ENCODE data around the gene CD209. TPM values are rescaled to one million over a fixed set of nuclear protein-coding genes. Genes with fewer than 3 reads are reported as not detected.
"Not testable (repeated sequence)": the region's sequence is repeated elsewhere in the genome, so short reads cannot be mapped to it uniquely, and the experiment has no call there.

The CD209 gene
- total and polyA plus RNA-seq, 2 experiments from 2014 or later: not detected

DNA sequence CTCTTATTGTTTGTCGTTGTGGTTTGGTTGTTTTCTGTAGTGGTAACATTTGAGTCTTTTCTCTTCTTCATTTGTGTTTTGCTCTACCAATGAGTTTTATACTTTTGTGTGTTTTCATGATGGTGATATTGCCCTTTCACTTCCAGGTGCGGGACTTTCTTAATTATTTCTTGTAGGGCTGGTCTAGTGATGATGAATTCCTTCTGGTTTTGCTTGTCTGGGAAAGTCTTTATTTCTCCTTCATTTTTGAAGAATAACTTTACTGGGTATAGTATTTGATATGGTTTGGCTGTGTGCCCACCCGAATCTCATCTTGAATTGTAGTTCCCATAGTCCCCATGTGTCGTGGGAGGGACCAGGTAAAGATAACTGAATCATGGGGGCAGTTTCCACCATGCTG is 8.9 kb upstream of the CD209 start:
- no peak overlapping the region for H2AFZ ChIP-seq
- 7 to 11% methylated on average over 4 of the region's 4 CpGs for WGBS, 2 experiments (ENCODE audit: low coverage in 1 of 2, low lambda C conversion rate in 2 of 2, missing lambda C conversion rate in 2 of 2)
- H3K9me3 ChIP-seq (ENCODE audit: low read depth): no peaks in the 10 kb centered on the region
- TF ChIP-seq EZH2 (IDR thresholded peaks at IDR 0.05; ENCODE audit: insufficient read depth, poor library complexity, severe bottlenecking): no peak
- TF ChIP-seq EZH2phosphoT487 (IDR thresholded peaks at IDR 0.05; ENCODE audit: insufficient read depth, low read depth): no peak
- H3K79me2 ChIP-seq (ENCODE audit: insufficient read depth): no peaks in the 10 kb centered on the region
- H3K4me3 ChIP-seq: no peak overlapping the region
- in situ Hi-C loops (cut with MboI): no loop called here
- H3K4me1 ChIP-seq (ENCODE audit: insufficient read depth): no peaks in the 10 kb centered on the region
- no peaks in the 10 kb centered on the region for H3K9me2 ChIP-seq (ENCODE audit: insufficient read depth)
- H4K20me1 ChIP-seq (ENCODE audit: insufficient read depth): no peaks in the 10 kb centered on the region
- no peaks in the 10 kb centered on the region; the same call in none of the 2 replicates for H3K27me3 ChIP-seq (replicated peaks; ENCODE audit: insufficient read depth)
- DNase-seq: no peak
- H3K27ac ChIP-seq: no peak overlapping the region
- no peaks in the 10 kb centered on the region for H3F3A ChIP-seq (ENCODE audit: insufficient read depth)
- H3K4me2 ChIP-seq (ENCODE audit: unreplicated experiment): no peak overlapping the region
- H3K36me3 ChIP-seq (ENCODE audit: low read depth): no peaks in the 10 kb centered on the region
- H3K9ac ChIP-seq: no peak overlapping the region

GRCh38 chr19:7751157-7751783 is 3.9 kb upstream of the CD209 start:
- Histone ChIP-seq H3K4me1 (ENCODE audit: insufficient read depth) (no peaks in the 10 kb centered on the region), H2AFZ (no peak overlapping the region), H3K27me3 (replicated peaks; ENCODE audit: insufficient read depth) (peaks cover 2% of the 10 kb centered on the region), H3K4me2 (ENCODE audit: unreplicated experiment) (no peak overlapping the region), H3K27ac (no peak overlapping the region), H3K79me2 (ENCODE audit: insufficient read depth) (no peaks in the 10 kb centered on the region), H3F3A (ENCODE audit: insufficient read depth) (no peaks in the 10 kb centered on the region), H4K20me1 (ENCODE audit: insufficient read depth) (no peaks in the 10 kb centered on the region), H3K9me2 (ENCODE audit: insufficient read depth) (no peaks in the 10 kb centered on the region), H3K9me3 (ENCODE audit: low read depth) (no peaks in the 10 kb centered on the region), H3K9ac (no peak overlapping the region), H3K4me3 (no peak overlapping the region), H3K36me3 (ENCODE audit: low read depth) (no peaks in the 10 kb centered on the region)
- in situ Hi-C loops (cut with MboI): no loop called here
- DNase-seq: no peak
- 41 to 42% methylated on average over 11 to 12 of the region's 12 CpGs for WGBS, 2 experiments (ENCODE audit: low coverage in 1 of 2, low lambda C conversion rate in 2 of 2, missing lambda C conversion rate in 2 of 2)
- TF ChIP-seq EZH2phosphoT487 (IDR thresholded peaks at IDR 0.05; ENCODE audit: insufficient read depth, low read depth) (no peak), EZH2 (IDR thresholded peaks at IDR 0.05; ENCODE audit: insufficient read depth, poor library complexity, severe bottlenecking) (no peak)

DNA sequence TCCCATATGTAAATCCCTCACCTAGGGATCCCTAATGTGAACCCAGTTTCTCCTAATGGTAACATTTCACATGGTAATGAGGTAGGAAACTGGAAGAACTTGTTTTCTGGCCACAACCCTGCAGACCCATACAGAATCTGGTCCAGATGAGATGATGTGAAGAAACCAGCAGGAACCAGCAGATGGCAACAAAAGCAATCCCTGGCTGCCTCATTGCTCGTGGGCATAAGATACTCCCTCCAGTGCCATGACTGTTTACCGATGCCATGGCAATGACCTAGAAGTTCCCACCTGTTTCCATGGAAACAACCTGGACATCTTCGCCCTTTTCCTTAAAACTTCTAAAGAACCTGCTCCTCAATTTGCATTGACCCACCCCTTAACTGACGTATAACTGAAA is 1.4 kb upstream of the CD209 start:
- H3K4me3 ChIP-seq: no peak overlapping the region
- H3K9me3 ChIP-seq (ENCODE audit: low read depth): no peaks in the 10 kb centered on the region
- no peaks in the 10 kb centered on the region for H3K36me3 ChIP-seq (ENCODE audit: low read depth)
- no peaks in the 10 kb centered on the region for H3K9me2 ChIP-seq (ENCODE audit: insufficient read depth)
- no peak overlapping the region for H3K9ac ChIP-seq
- peak; percentile 39 for DNase-seq
- in situ Hi-C loops (cut with MboI): no loop called here
- H3K79me2 ChIP-seq (ENCODE audit: insufficient read depth): no peaks in the 10 kb centered on the region
- 1% methylated on average over 4 of the region's 4 CpGs for WGBS, 2 experiments (ENCODE audit: low coverage in 1 of 2, low lambda C conversion rate in 2 of 2, missing lambda C conversion rate in 2 of 2)
- no peak overlapping the region for H3K27ac ChIP-seq
- H2AFZ ChIP-seq: no peak overlapping the region
- TF ChIP-seq EZH2phosphoT487 (IDR thresholded peaks at IDR 0.05; ENCODE audit: insufficient read depth, low read depth) (no peak), EZH2 (IDR thresholded peaks at IDR 0.05; ENCODE audit: insufficient read depth, poor library complexity, severe bottlenecking) (no peak)
- no peak overlapping the region for H3K4me2 ChIP-seq (ENCODE audit: unreplicated experiment)
- H4K20me1 ChIP-seq (ENCODE audit: insufficient read depth): no peaks in the 10 kb centered on the region
- H3K27me3 ChIP-seq (replicated peaks; ENCODE audit: insufficient read depth): peaks cover 14% of the 10 kb centered on the region
- no peaks in the 10 kb centered on the region for H3K4me1 ChIP-seq (ENCODE audit: insufficient read depth)
- H3F3A ChIP-seq (ENCODE audit: insufficient read depth): no peaks in the 10 kb centered on the region

GRCh38 chr19:7748171-7748570 is 837 bp upstream of the CD209 start:
- TF ChIP-seq EZH2 (IDR thresholded peaks at IDR 0.05; ENCODE audit: insufficient read depth, poor library complexity, severe bottlenecking) (no peak), EZH2phosphoT487 (IDR thresholded peaks at IDR 0.05; ENCODE audit: insufficient read depth, low read depth) (no peak)
- no peak for DNase-seq

GRCh38 chr19:7746306-7746705 is 1.0 kb downstream of the CD209 start:
- in situ Hi-C loops (cut with MboI); H3K9ac ChIP-seq; H3K4me1 ChIP-seq (ENCODE audit: insufficient read depth); H3K4me3 ChIP-seq; H3K79me2 ChIP-seq (ENCODE audit: insufficient read depth); H3K9me2 ChIP-seq (ENCODE audit: insufficient read depth); DNase-seq; H3K27ac ChIP-seq; H3F3A ChIP-seq (ENCODE audit: insufficient read depth); H3K4me2 ChIP-seq (ENCODE audit: unreplicated experiment); H2AFZ ChIP-seq; H4K20me1 ChIP-seq (ENCODE audit: insufficient read depth); H3K36me3 ChIP-seq (ENCODE audit: low read depth); H3K9me3 ChIP-seq (ENCODE audit: low read depth): not testable (repeated sequence)
- peaks cover 37% of the 10 kb centered on the region for H3K27me3 ChIP-seq (replicated peaks; ENCODE audit: insufficient read depth)
- WGBS, 2 experiments (ENCODE audit: low coverage in 1 of 2, low lambda C conversion rate in 2 of 2, missing lambda C conversion rate in 2 of 2): 45 to 51% methylated on average over 4 of the region's 4 CpGs

More at GRCh38 chr19:7748171-7748570, 837 bp upstream of the CD209 start:
- no peaks in the 10 kb centered on the region for H3K9me3 ChIP-seq (ENCODE audit: low read depth)
- in situ Hi-C loops (cut with MboI): no loop called here
- no peak overlapping the region for H3K4me2 ChIP-seq (ENCODE audit: unreplicated experiment)
- no peaks in the 10 kb centered on the region for H3K9me2 ChIP-seq (ENCODE audit: insufficient read depth)
- H4K20me1 ChIP-seq (ENCODE audit: insufficient read depth): no peaks in the 10 kb centered on the region
- H3K79me2 ChIP-seq (ENCODE audit: insufficient read depth): no peaks in the 10 kb centered on the region
- 0 to 3% methylated on average over 2 of the region's 2 CpGs for WGBS, 2 experiments (ENCODE audit: low coverage in 1 of 2, low lambda C conversion rate in 2 of 2, missing lambda C conversion rate in 2 of 2)
- no peaks in the 10 kb centered on the region for H3F3A ChIP-seq (ENCODE audit: insufficient read depth)
- no peaks in the 10 kb centered on the region for H3K4me1 ChIP-seq (ENCODE audit: insufficient read depth)
- H3K36me3 ChIP-seq (ENCODE audit: low read depth): no peaks in the 10 kb centered on the region
- no peak overlapping the region for H3K27ac ChIP-seq
- H2AFZ ChIP-seq: no peak overlapping the region
- no peak overlapping the region for H3K4me3 ChIP-seq
- H3K27me3 ChIP-seq (replicated peaks; ENCODE audit: insufficient read depth): peaks cover 20% of the 10 kb centered on the region
- H3K9ac ChIP-seq: no peak overlapping the region

Data from GM23248 (cell line).